Heart left ventricle (tissue), 13 donors: ENCODE results near the gene EMILIN1.

Source experiments
- CTCF ChIP-seq, 12 donors: fragments of 200-600 bp; sonication (generic) in 4 of 12; IDR thresholded peaks; one replicate each; pipeline versions ENCODE4 v1.5.0 to v1.8.0; 2018 to 2022; ENCODE audit warnings: antibody characterized with exemption in 12 of 12, mild to moderate bottlenecking in 5 of 12
- POLR2A ChIP-seq, 2 donors: fragments of 450-650 bp; IDR thresholded peaks; one replicate each; pipeline ENCODE4 v1.6.1; 2017; ENCODE audit warnings: antibody characterized with exemption in 2 of 2, mild to moderate bottlenecking in 2 of 2, moderate library complexity in 2 of 2
- donor health status: ischemic (EF 13 %, LVEDD 7.1; RV severe dilation, severe dysfunction).
- donor health status: DM: no; HTN: yes; CAD: no.
- donor health status: DM: no; HTN: no; CAD: no.
- donor health status: ischemic (EF 25% LVEDD 6.9; RV normal size, moderate dysfunction).
- donor health status: ischemic (EF 25% LVEDD 5.7; RV mildly dilated, moderate dysfunction).
- donor health status: ischemic (EF 35%, LVEDD 5.7; RV mildly dilated, moderate dysfunction).
- donor health status: nonischemic (EF 11% LVEDD 7.7; RV severe dilation, severe dysfunction).
- donor health status: DM: yes; HTN: yes; CAD: no.
- donor health status: PGD.
- donor health status: ischemic (EF 29% LVEDD 5.4; RV normal size, mild dysfunction).
- donor health status: nonischemic (EF 23%, LVEDD 6.1; RV moderate dilation, normal function).

- no peak for TF ChIP-seq CTCF (IDR thresholded peaks at IDR 0.05)
- no peak for TF ChIP-seq POLR2A (IDR thresholded peaks at IDR 0.05)
Observed at GRCh38 chr2:27065128-27065527, 13.3 kb upstream of the EMILIN1 start.
